Fibroblast of pulmonary artery (primary cell): ENCODE data around the gene ZBTB25.
"Not testable (repeated sequence)": the region's sequence is repeated elsewhere in the genome, so short reads cannot be mapped to it uniquely, and the experiment has no call there.

ENCODE experiments used
- DNase-seq: peaks from one replicate; pipeline ENCODE4 v3.0.0-alpha.2; 2010; ENCODE audit warnings: low read depth
- H3K4me3 ChIP-seq: replicated peaks from 2 replicates; pipeline ENCODE4 v1.5.1; 2011; ENCODE audit warnings: low read depth, mild to moderate bottlenecking, control low read depth, low read length, moderate library complexity
- CTCF ChIP-seq: IDR thresholded peaks from 2 replicates; pipeline ENCODE4 v1.5.1; 2011; ENCODE audit warnings: mild to moderate bottlenecking, control low read depth, low read length, inconsistent platforms; ENCODE audit errors: missing control alignments

Gene ZBTB25

DNA sequence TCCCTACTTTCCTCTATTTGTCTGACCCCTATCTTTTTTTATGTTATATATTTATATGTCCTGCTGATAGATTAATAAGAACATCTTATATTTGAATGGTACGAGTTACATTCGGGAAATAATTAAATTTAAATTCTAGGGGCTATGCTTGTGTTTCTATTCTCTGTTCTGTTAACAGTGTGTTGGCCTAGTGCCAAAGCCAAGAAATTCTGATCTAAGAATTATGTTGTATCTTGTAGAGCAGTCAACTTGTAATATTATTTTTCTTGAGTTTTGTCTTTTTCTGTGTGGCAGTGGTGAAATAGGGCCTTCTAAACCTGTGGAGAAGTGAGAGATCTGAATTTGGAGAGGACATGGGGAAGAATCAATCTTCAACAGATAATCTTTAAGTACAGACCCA, 27.9 kb upstream of the ZBTB25 start:
- TF ChIP-seq CTCF, result no peak
- DNase-seq, result no peak
- no peak overlapping the region for H3K4me3 ChIP-seq

DNA sequence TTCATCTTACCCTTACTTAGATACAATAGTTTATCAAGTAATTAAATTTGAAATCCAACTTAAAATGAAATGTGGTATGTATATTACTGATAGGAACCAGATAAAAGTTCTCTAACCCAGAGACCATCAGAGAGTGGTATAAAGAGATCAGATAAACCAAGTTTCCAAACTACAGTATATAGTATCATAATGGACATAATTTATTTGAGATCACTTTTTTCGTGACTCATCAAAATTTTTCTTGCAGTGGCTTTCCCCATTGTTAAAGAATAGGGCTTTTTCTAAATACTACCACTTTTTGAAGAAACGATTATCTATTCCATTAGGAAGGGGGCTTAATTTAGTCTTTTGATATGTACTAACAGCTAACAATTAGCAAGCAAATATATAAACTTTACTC, 21.7 kb upstream of the ZBTB25 start:
- H3K4me3 ChIP-seq, result no peak overlapping the region
- DNase-seq, result no peak
- no peak for TF ChIP-seq CTCF

DNA sequence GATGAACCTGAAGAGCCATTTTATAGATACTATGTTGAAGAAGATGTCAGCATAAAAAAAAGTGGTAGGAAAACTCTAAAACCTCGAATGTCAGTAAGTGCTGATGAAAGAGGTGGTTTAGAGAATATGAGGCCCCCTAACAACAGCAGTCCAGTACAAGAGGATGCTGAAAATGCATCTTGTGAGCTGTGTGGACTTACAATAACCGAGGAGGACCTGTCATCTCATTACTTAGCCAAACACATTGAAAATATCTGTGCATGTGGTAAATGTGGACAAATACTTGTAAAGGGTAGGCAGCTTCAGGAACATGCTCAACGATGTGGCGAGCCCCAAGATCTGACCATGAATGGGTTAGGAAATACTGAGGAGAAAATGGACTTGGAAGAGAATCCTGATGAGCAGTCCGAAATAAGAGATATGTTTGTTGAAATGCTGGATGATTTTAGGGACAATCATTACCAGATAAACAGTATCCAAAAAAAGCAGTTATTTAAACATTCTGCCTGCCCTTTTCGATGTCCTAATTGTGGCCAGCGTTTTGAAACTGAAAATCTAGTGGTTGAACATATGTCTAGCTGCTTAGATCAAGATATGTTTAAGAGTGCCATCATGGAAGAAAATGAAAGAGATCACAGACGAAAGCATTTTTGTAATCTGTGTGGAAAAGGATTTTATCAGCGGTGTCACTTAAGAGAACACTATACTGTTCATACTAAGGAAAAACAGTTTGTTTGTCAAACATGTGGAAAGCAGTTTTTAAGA, 19.1 kb upstream of the ZBTB25 start:
- no peak overlapping the region for H3K4me3 ChIP-seq
- TF ChIP-seq CTCF, result no peak
- no peak for DNase-seq

- TF ChIP-seq CTCF, result no peak
- H3K4me3 ChIP-seq, result no peak overlapping the region
- DNase-seq, result no peak
These were observed 17.1 kb upstream of the ZBTB25 start for GRCh38 chr14:64520699-64521098.

DNA sequence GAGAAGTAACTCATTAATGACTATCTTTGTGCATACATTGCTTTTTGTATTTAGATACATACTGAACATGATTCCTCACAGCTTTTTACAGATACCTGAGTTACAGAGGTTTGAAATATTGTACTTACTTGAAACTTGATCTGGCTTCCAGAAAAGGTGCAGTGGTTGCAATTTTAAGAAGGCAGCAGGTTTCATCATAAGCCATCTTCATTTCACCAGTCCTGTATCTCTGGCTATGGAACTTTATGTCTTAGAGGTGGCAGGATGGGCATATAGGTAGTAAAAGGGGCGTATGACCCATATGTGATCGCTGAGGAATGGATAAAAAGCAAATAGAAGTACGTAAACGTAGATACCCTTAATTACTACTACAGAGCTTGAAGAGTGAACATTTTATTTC, 14.6 kb upstream of the ZBTB25 start:
- H3K4me3 ChIP-seq, result no peak overlapping the region
- no peak for DNase-seq
- no peak for TF ChIP-seq CTCF

DNA sequence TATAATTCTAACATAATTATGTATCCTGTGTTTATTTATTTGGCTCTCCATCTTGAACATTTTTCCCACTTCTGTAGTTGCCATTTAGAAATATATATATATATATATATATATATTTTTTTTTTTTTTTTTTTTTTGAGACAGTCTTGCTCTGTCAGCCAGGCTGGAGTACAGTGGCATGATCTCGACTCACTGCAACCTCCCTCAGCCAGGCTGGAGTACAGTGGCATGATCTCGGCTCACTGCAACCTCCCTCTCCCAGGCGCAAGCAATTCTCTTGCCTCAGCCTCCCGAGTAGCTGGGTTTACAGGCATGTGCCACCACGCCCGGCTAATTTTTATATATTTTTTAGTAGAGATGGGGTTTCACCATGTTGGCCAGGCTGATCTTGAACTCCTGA, 14.0 kb upstream of the ZBTB25 start:
- not testable (repeated sequence) for H3K4me3 ChIP-seq, DNase-seq

GRCh38 chr14:64516969-64517368, 13.3 kb upstream of the ZBTB25 start:
- H3K4me3 ChIP-seq, result no peak overlapping the region
- TF ChIP-seq CTCF, result no peak
- DNase-seq, result no peak
